ENCODE data around the gene HNRNPA0.

The HNRNPA0 gene

DNA sequence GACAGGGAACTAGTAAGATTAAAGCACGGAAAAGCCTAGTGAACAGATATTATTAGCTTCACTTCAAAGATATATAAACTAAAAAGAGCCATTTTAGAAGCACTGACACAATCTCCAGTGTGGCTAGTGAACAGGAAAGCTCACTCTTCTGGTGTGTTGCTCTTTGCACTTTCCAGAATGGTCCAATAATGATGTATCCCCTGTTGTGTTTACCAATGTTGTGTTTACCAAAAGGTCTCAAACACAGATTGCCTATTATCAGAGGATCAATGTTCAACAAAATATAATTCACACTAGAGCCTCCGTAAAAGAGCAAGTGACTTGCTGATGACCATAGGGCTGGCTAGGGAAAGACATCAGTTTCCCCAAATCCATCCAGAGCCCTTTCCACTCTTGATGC, 29.9 kb downstream of the HNRNPA0 start:
- no peak overlapping the region for H3K4me3 ChIP-seq (ENCODE audit: low read depth, low read length)
- TF ChIP-seq, protein P1, sequence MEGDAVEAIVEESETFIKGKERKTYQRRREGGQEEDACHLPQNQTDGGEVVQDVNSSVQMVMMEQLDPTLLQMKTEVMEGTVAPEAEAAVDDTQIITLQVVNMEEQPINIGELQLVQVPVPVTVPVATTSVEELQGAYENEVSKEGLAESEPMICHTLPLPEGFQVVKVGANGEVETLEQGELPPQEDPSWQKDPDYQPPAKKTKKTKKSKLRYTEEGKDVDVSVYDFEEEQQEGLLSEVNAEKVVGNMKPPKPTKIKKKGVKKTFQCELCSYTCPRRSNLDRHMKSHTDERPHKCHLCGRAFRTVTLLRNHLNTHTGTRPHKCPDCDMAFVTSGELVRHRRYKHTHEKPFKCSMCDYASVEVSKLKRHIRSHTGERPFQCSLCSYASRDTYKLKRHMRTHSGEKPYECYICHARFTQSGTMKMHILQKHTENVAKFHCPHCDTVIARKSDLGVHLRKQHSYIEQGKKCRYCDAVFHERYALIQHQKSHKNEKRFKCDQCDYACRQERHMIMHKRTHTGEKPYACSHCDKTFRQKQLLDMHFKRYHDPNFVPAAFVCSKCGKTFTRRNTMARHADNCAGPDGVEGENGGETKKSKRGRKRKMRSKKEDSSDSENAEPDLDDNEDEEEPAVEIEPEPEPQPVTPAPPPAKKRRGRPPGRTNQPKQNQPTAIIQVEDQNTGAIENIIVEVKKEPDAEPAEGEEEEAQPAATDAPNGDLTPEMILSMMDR (IDR thresholded peaks at IDR 0.05; ENCODE audit: low read depth, low read length) = no peak

DNA sequence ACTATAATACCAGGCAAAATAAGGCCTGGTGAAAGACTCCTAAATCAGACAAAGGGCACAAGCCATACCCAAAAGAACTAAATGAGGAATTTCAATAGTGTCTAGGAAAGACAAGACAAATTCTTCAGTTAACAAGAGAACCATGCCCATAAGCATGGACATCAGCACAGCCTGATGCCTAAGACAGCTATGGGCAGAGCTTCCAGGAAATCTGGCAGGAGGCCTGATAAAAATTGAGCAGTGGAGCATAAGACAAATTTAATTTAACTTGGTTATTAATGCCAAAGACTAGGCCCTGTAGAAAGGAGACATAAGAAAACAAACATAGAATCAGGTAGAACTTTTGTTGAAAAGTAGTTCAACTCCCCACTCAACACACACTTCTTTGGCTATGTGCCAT, 35.6 kb downstream of the HNRNPA0 start:
- H3K4me3 ChIP-seq (ENCODE audit: low read depth, low read length) = no peak overlapping the region
- TF ChIP-seq, protein P1 (IDR thresholded peaks at IDR 0.05; ENCODE audit: low read depth, low read length) = no peak

DNA sequence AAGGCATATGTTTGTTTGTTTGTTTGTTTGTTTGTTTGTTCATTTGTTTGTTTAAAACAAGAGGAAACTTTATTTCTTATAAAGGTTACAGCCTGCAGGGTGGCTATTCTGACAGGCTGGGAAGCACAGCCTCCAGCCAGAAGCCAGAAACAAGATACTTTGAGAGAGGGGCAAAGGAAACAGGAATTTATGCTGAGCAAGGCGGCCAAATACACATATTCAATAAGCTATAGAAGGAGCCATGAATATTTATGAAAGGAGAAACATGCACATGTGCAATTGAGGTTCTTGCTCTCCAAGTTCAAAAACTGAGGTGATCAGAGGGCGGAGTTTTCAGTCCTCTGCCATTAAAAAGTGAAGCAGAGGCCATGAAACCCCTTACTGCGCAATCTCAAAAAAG, 37.8 kb downstream of the HNRNPA0 start:
- H3K4me3 ChIP-seq (ENCODE audit: low read depth, low read length) = no peak overlapping the region
- TF ChIP-seq, protein P1 (IDR thresholded peaks at IDR 0.05; ENCODE audit: low read depth, low read length) = no peak

DNA sequence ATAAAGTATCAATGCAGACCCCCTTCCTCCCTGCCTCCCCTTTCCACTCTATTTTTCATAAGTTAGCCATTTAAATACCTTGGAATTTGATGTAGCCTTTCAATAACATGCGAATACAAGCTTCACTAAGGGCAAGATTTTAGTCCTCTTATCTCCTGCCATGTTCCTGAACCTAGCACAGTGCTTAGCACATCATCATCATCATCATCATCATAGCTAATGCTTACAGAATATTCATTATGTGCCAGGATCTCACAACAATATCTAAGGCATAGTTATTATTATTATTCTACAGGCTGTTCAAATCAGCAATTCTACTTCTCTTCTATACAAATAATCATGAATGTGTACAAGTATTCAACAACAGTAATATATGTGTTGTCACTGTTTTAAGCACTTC, 38.7 kb downstream of the HNRNPA0 start:
- TF ChIP-seq, protein P1 (IDR thresholded peaks at IDR 0.05; ENCODE audit: low read depth, low read length) = no peak
- no peak overlapping the region for H3K4me3 ChIP-seq (ENCODE audit: low read depth, low read length)

DNA sequence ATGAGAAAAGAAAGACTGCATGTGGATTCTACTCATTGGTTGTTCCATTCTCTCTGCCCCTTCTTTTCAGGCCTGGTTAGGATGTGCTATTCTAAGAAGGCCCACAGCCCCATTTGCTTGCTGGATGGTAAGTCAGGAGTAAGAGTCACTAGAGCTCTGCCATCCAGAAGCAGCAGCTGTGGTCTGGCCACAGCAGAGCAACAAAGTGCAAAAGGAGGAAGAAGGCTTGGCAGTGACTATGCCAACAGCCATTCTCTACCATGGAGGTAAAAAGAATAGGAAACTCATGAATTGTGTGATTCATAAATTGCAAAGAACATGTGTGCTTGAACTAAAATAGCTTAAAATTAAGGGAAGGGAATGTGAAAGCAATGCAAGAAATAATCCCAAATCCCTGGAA, 39.2 kb downstream of the HNRNPA0 start:
- no peak overlapping the region for H3K4me3 ChIP-seq (ENCODE audit: low read depth, low read length)
- TF ChIP-seq, protein P1 (IDR thresholded peaks at IDR 0.05; ENCODE audit: low read depth, low read length) = no peak

DNA sequence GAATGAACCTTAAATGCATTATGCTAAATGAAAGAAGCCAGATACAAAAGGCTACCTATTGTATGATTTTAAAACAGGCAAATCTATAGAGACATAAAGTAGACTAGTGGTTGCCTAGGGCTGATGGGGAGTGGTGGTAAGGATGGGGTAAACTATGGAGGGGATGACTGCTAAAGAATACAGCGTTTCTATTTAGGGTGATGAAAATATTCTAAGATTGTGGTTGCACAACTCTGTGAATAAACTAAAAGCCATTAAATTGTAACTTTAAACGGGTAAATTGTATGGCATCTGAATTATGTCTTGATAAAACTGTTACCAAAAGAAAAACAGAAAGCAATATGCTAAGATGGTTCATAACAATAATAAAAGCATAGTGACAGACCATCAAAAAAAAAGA, 39.7 kb downstream of the HNRNPA0 start:
- TF ChIP-seq, protein P1 (IDR thresholded peaks at IDR 0.05; ENCODE audit: low read depth, low read length) = no peak
- no peak overlapping the region for H3K4me3 ChIP-seq (ENCODE audit: low read depth, low read length)

DNA sequence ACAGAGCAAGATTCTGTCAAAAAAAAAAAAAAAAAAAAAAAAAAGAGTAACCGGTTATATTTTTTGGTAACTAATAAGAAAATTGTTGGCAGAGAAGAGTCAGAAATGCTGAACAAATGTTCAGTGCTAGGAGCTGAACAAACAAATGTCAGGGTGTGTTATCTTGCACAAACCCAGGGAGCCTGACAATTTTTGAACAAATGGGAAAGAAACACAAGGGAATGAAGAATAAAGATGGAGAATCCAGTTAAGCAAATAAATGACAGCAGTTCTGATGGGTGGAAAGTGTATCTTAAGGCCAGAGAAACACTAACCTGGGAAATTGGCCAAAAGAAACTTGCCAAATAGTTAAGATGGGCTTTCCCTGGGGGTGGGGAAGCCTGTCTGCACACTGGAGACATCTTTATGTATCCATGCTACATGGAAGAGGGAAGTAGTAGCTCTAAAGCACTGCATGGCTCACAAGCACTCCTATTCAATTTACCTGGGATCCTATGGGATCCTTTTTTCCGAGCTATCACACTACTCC, 42.0 kb downstream of the HNRNPA0 start:
- TF ChIP-seq, protein P1 (IDR thresholded peaks at IDR 0.05; ENCODE audit: low read depth, low read length) = no peak
- H3K4me3 ChIP-seq (ENCODE audit: low read depth, low read length) = no peak overlapping the region
